Measurements from ENCODE around the gene ACTR3C. TPM values are rescaled to one million over a fixed set of nuclear protein-coding genes. Genes with fewer than 3 reads are reported as not detected.
A peak's percentile ranks its signal among the peaks of the same experiment; 100 is the strongest.

ACTR3C gene
- total and polyA plus RNA-seq, 10 of the 15 experiments (the other 5 are each of a cell fraction or from before 2014, with no cell fraction given) = 2.0 to 10.2 (median 6.3) TPM

DNA sequence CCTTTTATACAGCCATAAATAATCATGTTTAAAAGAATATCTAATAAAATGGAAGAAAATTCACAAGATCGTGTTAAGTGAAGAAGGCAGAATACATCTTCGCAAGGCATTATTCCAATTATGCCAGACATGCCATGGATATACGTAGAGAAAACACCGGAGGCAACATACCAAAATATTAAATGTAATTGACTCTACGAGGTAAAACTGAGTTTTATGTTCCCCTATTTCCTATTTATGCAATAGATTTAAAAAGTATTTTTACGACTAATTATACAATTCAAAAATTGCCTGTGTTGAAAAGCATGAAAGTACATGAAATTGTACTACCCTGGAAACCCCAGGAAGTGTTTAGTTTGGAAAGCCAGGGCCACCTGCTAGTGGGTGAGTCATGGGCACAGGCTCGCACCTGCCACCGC is 44.3 kb upstream of the ACTR3C start (continued):
- no peak for TF ChIP-seq RB1 (IDR thresholded peaks at IDR 0.05; ENCODE audit: borderline replicate concordance)
- TF ChIP-seq, protein P1, sequence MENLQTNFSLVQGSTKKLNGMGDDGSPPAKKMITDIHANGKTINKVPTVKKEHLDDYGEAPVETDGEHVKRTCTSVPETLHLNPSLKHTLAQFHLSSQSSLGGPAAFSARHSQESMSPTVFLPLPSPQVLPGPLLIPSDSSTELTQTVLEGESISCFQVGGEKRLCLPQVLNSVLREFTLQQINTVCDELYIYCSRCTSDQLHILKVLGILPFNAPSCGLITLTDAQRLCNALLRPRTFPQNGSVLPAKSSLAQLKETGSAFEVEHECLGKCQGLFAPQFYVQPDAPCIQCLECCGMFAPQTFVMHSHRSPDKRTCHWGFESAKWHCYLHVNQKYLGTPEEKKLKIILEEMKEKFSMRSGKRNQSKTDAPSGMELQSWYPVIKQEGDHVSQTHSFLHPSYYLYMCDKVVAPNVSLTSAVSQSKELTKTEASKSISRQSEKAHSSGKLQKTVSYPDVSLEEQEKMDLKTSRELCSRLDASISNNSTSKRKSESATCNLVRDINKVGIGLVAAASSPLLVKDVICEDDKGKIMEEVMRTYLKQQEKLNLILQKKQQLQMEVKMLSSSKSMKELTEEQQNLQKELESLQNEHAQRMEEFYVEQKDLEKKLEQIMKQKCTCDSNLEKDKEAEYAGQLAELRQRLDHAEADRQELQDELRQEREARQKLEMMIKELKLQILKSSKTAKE (IDR thresholded peaks at IDR 0.05; ENCODE audit: low read depth, poor library complexity, severe bottlenecking) = peak; percentile 91
- TF ChIP-seq, protein P2, sequence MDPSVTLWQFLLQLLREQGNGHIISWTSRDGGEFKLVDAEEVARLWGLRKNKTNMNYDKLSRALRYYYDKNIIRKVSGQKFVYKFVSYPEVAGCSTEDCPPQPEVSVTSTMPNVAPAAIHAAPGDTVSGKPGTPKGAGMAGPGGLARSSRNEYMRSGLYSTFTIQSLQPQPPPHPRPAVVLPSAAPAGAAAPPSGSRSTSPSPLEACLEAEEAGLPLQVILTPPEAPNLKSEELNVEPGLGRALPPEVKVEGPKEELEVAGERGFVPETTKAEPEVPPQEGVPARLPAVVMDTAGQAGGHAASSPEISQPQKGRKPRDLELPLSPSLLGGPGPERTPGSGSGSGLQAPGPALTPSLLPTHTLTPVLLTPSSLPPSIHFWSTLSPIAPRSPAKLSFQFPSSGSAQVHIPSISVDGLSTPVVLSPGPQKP (IDR thresholded peaks at IDR 0.05; ENCODE audit: low read depth, low read length) = no peak

DNA sequence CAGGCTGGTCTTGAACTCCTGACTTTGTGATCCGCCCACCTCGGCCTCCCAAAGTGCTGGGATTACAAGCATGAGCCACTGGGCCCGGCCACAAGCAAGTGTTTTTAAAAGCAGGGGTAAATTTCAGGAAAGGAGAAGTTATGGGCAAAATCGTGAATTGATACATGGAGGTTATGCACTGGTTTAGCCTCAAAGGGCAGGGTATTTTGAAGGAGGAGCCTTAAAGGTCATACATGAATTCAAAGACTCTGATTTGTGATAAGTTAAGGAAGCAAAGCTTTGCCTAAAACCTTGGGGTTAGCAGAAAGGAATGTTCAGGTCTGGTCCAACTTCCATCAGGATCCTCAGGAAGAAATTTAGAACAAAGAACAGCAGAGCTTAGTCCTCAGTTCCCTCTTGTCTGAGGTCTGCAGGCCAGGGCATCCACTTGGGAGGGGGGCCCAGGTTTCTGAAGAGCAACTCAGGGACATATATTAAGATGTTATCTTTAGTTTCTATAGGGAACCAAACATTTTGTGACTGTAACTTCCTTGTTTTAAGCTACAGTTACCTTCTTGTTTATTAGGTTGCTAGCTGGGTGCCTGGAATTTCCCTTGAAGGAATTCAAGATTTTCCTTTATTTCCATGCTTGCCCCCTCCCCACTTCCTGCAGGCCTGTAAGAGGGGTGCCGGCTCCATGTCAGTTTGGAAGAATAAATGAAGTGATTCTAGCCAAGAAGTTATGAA is 42.5 kb upstream of the ACTR3C start:
- no peak overlapping the region for H3K4me3 ChIP-seq

More for the DNA sequence above, 42.5 kb upstream of the ACTR3C start:
- H2AFZ ChIP-seq (ENCODE audit: control insufficient read depth, low read depth, low read length) = no peak overlapping the region; the same call in 1 of the 2 replicates
- CTCF ChIA-PET = interaction anchor here (0.9 to 7.7 kb wide), 11 partner anchors 8 to 413 kb away, joined by 3 to 70 read pairs (median 6); a partner anchor contains a TSS
- TF ChIP-seq IKZF2 (IDR thresholded peaks at IDR 0.05) = peak; percentile 77 to 84
- TF ChIP-seq MTA2 (IDR thresholded peaks at IDR 0.05; ENCODE audit: low read depth) = peak; percentile 31; the same call in 1 of the 2 replicates
- TF ChIP-seq RAD21 (IDR thresholded peaks at IDR 0.05; ENCODE audit: insufficient read depth, low read depth, low read length) = no peak
- TF ChIP-seq SPI1 (IDR thresholded peaks at IDR 0.05; ENCODE audit: borderline replicate concordance, insufficient read depth, low read depth, low read length) = 0 out of 2 replicates have a peak, but pooled peaks have one; percentile 10
- peak; percentile 14; the same call in 1 of the 2 replicates for TF ChIP-seq BMI1 (IDR thresholded peaks at IDR 0.05; ENCODE audit: borderline replicate concordance)
- peak; percentile 81 for TF ChIP-seq IKZF1 (conservative IDR thresholded peaks at IDR 0.05)
- TF ChIP-seq, protein P3, sequence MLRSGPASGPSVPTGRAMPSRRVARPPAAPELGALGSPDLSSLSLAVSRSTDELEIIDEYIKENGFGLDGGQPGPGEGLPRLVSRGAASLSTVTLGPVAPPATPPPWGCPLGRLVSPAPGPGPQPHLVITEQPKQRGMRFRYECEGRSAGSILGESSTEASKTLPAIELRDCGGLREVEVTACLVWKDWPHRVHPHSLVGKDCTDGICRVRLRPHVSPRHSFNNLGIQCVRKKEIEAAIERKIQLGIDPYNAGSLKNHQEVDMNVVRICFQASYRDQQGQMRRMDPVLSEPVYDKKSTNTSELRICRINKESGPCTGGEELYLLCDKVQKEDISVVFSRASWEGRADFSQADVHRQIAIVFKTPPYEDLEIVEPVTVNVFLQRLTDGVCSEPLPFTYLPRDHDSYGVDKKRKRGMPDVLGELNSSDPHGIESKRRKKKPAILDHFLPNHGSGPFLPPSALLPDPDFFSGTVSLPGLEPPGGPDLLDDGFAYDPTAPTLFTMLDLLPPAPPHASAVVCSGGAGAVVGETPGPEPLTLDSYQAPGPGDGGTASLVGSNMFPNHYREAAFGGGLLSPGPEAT (IDR thresholded peaks at IDR 0.05; ENCODE audit: low read depth) = peak; percentile 81
- TF ChIP-seq EED (IDR thresholded peaks at IDR 0.05; ENCODE audit: low read depth) = 0 out of 2 replicates have a peak, but pooled peaks have one; percentile 27
- TF ChIP-seq BRCA1 (IDR thresholded peaks at IDR 0.05; ENCODE audit: low read depth, low read length) = no peak
- RAD21 ChIA-PET (ENCODE audit: unreplicated experiment) = interaction anchor here (0.7 to 5.3 kb wide), 13 partner anchors 8 to 68 kb away, joined by 3 to 45 read pairs (median 5); a partner anchor contains a TSS
- H3K36me3 ChIP-seq (ENCODE audit: control insufficient read depth in 2 of 2, insufficient read depth in 2 of 2, low read length in 1 of 2) = peaks cover 0 to 8% of the 10 kb centered on the region in 2 experiments; a peak in 3 of 4 replicates
- in situ Hi-C loops (cut with MboI) (no loop called here), intact Hi-C loops (cut with micrococcal nuclease; ENCODE audit: unreplicated experiment) (loop anchor here (1.0 kb wide), 1 partner anchor 9 kb away; no protein-coding TSS in a partner anchor)
- FAIRE-seq (no peak), ATAC-seq (no peak), DNase-seq (ENCODE audit: low read depth, low spot score) (no peak)
- no TSS peak for BruUV-seq (replicated peaks)
- H3K4me1 ChIP-seq (ENCODE audit: control insufficient read depth, insufficient read depth, low read length) = peaks cover 29% of the 10 kb centered on the region
- H3K27ac ChIP-seq (ENCODE audit: control insufficient read depth, insufficient read depth) = peak overlapping the region; percentile 67
- H3K9me3 ChIP-seq (replicated peaks; ENCODE audit: control insufficient read depth, insufficient read depth, low read length) = no peaks in the 10 kb centered on the region
- H3K79me2 ChIP-seq (ENCODE audit: control insufficient read depth, insufficient read depth, low read length) = peaks cover 32% of the 10 kb centered on the region
- SMC1A ChIA-PET (ENCODE audit: uncharacterized antibody, unreplicated experiment) = interaction anchor here (1.0 to 5.6 kb wide), 9 partner anchors 9 to 68 kb away, joined by 3 to 41 read pairs (median 9); partner anchors contain the start of genes ACTR3C and LRRC61
- H4K20me1 ChIP-seq (ENCODE audit: control insufficient read depth, insufficient read depth) = no peaks in the 10 kb centered on the region
- WGBS (ENCODE audit: insufficient coverage, insufficient replicate concordance, low lambda C conversion rate, missing lambda C conversion rate) = 57% methylated on average over 5 of the region's 5 CpGs
- no peaks in the 10 kb centered on the region for H3K27me3 ChIP-seq (replicated peaks in 1 of 2; ENCODE audit: control insufficient read depth in 2 of 2, insufficient read depth in 2 of 2, low read length in 1 of 2)
- peak overlapping the region; percentile 30 for H3K9ac ChIP-seq (ENCODE audit: control insufficient read depth, insufficient read depth, low read length)
- peak overlapping the region; percentile 33; the same call in 1 of the 2 replicates for H3K4me2 ChIP-seq (ENCODE audit: control insufficient read depth, insufficient read depth)
- POLR2A ChIA-PET = interaction anchor here (0.8 to 4.9 kb wide), 11 partner anchors 9 to 68 kb away, joined by 3 to 46 read pairs (median 5); a partner anchor contains a TSS
